ENCODE results near the gene DYNC1H1. TPM values are rescaled to one million over a fixed set of nuclear protein-coding genes. Genes with fewer than 3 reads are reported as not detected.
A peak's percentile ranks its signal among the peaks of the same experiment; 100 is the strongest.

The DYNC1H1 gene
- total RNA-seq, 1 experiment from 2014 or later: 253 TPM

GRCh38 chr14:102085948-102086708, 121.8 kb downstream of the DYNC1H1 start:
- peak overlapping the region; percentile 95 for H3K27ac ChIP-seq
- DNase-seq (ENCODE audit: low read depth in 1 of 2, low spot score in 2 of 2): peak; percentile 41 to 55
- peak overlapping the region; percentile 69 for H3K4me3 ChIP-seq
- H3K27me3 ChIP-seq (replicated peaks): no peaks in the 10 kb centered on the region
- H3K9me3 ChIP-seq (replicated peaks): no peaks in the 10 kb centered on the region
- H3K36me3 ChIP-seq: peaks cover 57% of the 10 kb centered on the region
- peaks cover 35% of the 10 kb centered on the region for H3K4me1 ChIP-seq (replicated peaks)

- no peaks in the 10 kb centered on the region for H3K27me3 ChIP-seq (replicated peaks)
- peaks cover 52% of the 10 kb centered on the region for H3K36me3 ChIP-seq
- peak overlapping the region; percentile 95 for H3K27ac ChIP-seq
- H3K9me3 ChIP-seq (replicated peaks): no peaks in the 10 kb centered on the region
- DNase-seq (ENCODE audit: low read depth in 1 of 2, low spot score in 2 of 2): no peak
- peak overlapping the region; percentile 69 for H3K4me3 ChIP-seq
- H3K4me1 ChIP-seq (replicated peaks): peaks cover 35% of the 10 kb centered on the region
These were observed 122.3 kb downstream of the DYNC1H1 start for GRCh38 chr14:102086709-102086971.

- Histone ChIP-seq H3K27me3 (replicated peaks) (no peaks in the 10 kb centered on the region), H3K4me3 (peak within 1 kb of the TSS; percentile 69), H3K4me1 (replicated peaks) (peaks cover 34% of the 10 kb centered on the region), H3K27ac (peak within 1 kb of the TSS; percentile 95), H3K36me3 (peaks cover 47% of the 10 kb centered on the region), H3K9me3 (replicated peaks) (no peaks in the 10 kb centered on the region)
- DNase-seq (ENCODE audit: low read depth in 1 of 2, low spot score in 2 of 2): peak; percentile 92 to 97
These were observed 122.8 kb downstream of the DYNC1H1 start, which contains the start of gene HSP90AA1 for GRCh38 chr14:102086972-102087761. Gene HSP90AA1, minus strand, starts transcription at chr14:102087044. Its CDS starts 666 bp downstream, at chr14:102086378.

GRCh38 chr14:102087762-102088011, 123.3 kb downstream of the DYNC1H1 start:
- Histone ChIP-seq H3K4me3 (peak overlapping the region; percentile 69), H3K4me1 (replicated peaks) (peaks cover 33% of the 10 kb centered on the region), H3K36me3 (peaks cover 42% of the 10 kb centered on the region), H3K27ac (peak overlapping the region; percentile 89), H3K9me3 (replicated peaks) (no peaks in the 10 kb centered on the region), H3K27me3 (replicated peaks) (no peaks in the 10 kb centered on the region)
- DNase-seq (ENCODE audit: low read depth in 1 of 2, low spot score in 2 of 2): no peak

- Histone ChIP-seq H3K4me3 (no peak overlapping the region; the same call in 1 of the 2 replicates), H3K27me3 (replicated peaks) (no peaks in the 10 kb centered on the region), H3K9me3 (replicated peaks) (no peaks in the 10 kb centered on the region), H3K27ac (no peak overlapping the region), H3K4me1 (replicated peaks) (peaks cover 31% of the 10 kb centered on the region), H3K36me3 (peaks cover 36% of the 10 kb centered on the region)
- no peak for DNase-seq (ENCODE audit: low read depth in 1 of 2, low spot score in 2 of 2)
These were observed 123.8 kb downstream of the DYNC1H1 start for GRCh38 chr14:102088012-102088792.

GRCh38 chr14:102089621-102090343, 125.4 kb downstream of the DYNC1H1 start:
- H3K9me3 ChIP-seq (replicated peaks): no peaks in the 10 kb centered on the region
- peaks cover 21% of the 10 kb centered on the region for H3K36me3 ChIP-seq
- no peak overlapping the region for H3K27ac ChIP-seq
- no peak for DNase-seq (ENCODE audit: low read depth in 1 of 2, low spot score in 2 of 2)
- H3K27me3 ChIP-seq (replicated peaks): no peaks in the 10 kb centered on the region
- no peak overlapping the region for H3K4me3 ChIP-seq
- H3K4me1 ChIP-seq (replicated peaks): peaks cover 18% of the 10 kb centered on the region

GRCh38 chr14:102090713-102091112, 126.3 kb downstream of the DYNC1H1 start:
- DNase-seq (ENCODE audit: low read depth in 1 of 2, low spot score in 2 of 2): no peak
- H3K4me1 ChIP-seq (replicated peaks): peaks cover 14% of the 10 kb centered on the region
- no peaks in the 10 kb centered on the region for H3K9me3 ChIP-seq (replicated peaks)
- no peak overlapping the region for H3K4me3 ChIP-seq
- H3K27ac ChIP-seq: no peak overlapping the region
- peaks cover 11% of the 10 kb centered on the region for H3K36me3 ChIP-seq
- H3K27me3 ChIP-seq (replicated peaks): no peaks in the 10 kb centered on the region

- Histone ChIP-seq H3K27me3 (replicated peaks) (no peaks in the 10 kb centered on the region), H3K36me3 (no peaks in the 10 kb centered on the region), H3K9me3 (replicated peaks) (no peaks in the 10 kb centered on the region), H3K27ac (no peak overlapping the region), H3K4me1 (replicated peaks) (peaks cover 11% of the 10 kb centered on the region), H3K4me3 (no peak overlapping the region)
- DNase-seq (ENCODE audit: low read depth in 1 of 2, low spot score in 2 of 2): no peak
These were observed 128.4 kb downstream of the DYNC1H1 start for GRCh38 chr14:102092806-102093205.

- H3K9me3 ChIP-seq (replicated peaks): no peaks in the 10 kb centered on the region
- H3K4me3 ChIP-seq: no peak overlapping the region
- no peaks in the 10 kb centered on the region for H3K27me3 ChIP-seq (replicated peaks)
- no peaks in the 10 kb centered on the region for H3K36me3 ChIP-seq
- no peak for DNase-seq (ENCODE audit: low read depth in 1 of 2, low spot score in 2 of 2)
- peaks cover 7% of the 10 kb centered on the region for H3K4me1 ChIP-seq (replicated peaks)
- no peak overlapping the region for H3K27ac ChIP-seq
These were observed 129.7 kb downstream of the DYNC1H1 start for GRCh38 chr14:102094101-102094500.

GRCh38 chr14:102095231-102095870, 131.0 kb downstream of the DYNC1H1 start:
- Histone ChIP-seq H3K4me1 (replicated peaks) (peaks cover 7% of the 10 kb centered on the region), H3K27ac (no peak overlapping the region), H3K36me3 (no peaks in the 10 kb centered on the region), H3K27me3 (replicated peaks) (no peaks in the 10 kb centered on the region), H3K4me3 (no peak overlapping the region), H3K9me3 (replicated peaks) (no peaks in the 10 kb centered on the region)
- no peak for DNase-seq (ENCODE audit: low read depth in 1 of 2, low spot score in 2 of 2)

GRCh38 chr14:102095871-102096568, 131.6 kb downstream of the DYNC1H1 start:
- H3K9me3 ChIP-seq (replicated peaks): no peaks in the 10 kb centered on the region
- H3K4me1 ChIP-seq (replicated peaks): peaks cover 7% of the 10 kb centered on the region
- DNase-seq (ENCODE audit: low read depth in 1 of 2, low spot score in 2 of 2): no peak
- no peak overlapping the region for H3K27ac ChIP-seq
- H3K27me3 ChIP-seq (replicated peaks): no peaks in the 10 kb centered on the region
- H3K4me3 ChIP-seq: no peak overlapping the region
- H3K36me3 ChIP-seq: no peaks in the 10 kb centered on the region

- H3K36me3 ChIP-seq: no peaks in the 10 kb centered on the region
- H3K27me3 ChIP-seq (replicated peaks): no peaks in the 10 kb centered on the region
- H3K27ac ChIP-seq: no peak overlapping the region
- H3K4me1 ChIP-seq (replicated peaks): peaks cover 7% of the 10 kb centered on the region
- H3K4me3 ChIP-seq: no peak overlapping the region
- peak; percentile 51 to 69 for DNase-seq (ENCODE audit: low read depth in 1 of 2, low spot score in 2 of 2)
- no peaks in the 10 kb centered on the region for H3K9me3 ChIP-seq (replicated peaks)
These were observed 132.3 kb downstream of the DYNC1H1 start for GRCh38 chr14:102096569-102097188.
